GM19328 (cell line): ENCODE results near the gene RBM38.
A peak's percentile ranks its signal among the peaks of the same experiment; 100 is the strongest.

ENCODE experiments used
- ATAC-seq: cut with Tn5 transposase; IDR thresholded peaks from one replicate; pipeline ENCODE4 v1.9.1; 2021; ENCODE audit warnings: mild to moderate bottlenecking, moderate library complexity; ENCODE audit not compliant: unreplicated experiment

Gene RBM38

DNA sequence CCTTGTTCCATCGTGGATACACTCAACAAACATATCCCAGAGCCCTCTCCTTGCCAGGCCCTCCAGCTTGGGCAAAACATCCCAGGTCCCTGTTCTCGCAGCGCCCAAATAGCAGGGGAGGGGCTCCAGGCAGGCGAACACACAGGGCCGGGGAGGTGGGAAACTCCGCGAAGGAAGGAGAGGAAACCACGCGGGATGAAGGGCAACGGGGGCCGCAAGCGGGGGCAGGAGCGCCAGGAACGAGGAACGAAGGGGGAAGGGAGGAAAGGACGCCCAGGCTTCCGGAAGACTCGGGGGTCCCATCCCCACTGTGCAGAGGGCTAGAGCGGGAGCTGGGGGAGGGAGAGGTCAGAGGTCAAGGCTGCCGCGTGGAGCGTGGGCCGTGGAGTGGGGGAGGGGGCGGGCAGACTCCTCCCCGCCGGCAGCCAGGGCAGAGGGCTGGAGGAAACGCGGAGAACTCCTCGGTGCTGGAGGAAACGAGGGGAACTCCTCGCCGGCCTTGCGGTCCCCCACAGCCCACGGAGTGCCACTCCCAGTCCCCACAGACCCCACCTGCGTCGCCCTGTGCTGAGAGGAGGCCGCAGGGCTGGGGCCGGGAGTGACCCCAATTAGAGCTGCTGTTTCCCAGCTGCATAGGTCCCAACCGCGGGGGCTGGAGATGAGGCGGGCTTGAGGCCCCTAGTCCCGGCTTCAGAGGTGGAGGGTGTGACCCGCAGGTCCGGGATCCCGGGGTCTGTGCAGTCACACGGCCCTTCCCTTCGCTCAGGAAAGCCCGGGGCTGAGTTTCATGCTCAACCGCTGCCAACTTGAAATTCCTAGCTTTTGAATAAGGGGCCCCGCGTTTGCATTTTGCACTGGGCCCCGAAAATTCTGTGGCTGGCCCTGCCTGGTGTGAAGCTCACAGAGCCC lies 1.2 kb upstream of the RBM38 start:
- no peak for ATAC-seq

DNA sequence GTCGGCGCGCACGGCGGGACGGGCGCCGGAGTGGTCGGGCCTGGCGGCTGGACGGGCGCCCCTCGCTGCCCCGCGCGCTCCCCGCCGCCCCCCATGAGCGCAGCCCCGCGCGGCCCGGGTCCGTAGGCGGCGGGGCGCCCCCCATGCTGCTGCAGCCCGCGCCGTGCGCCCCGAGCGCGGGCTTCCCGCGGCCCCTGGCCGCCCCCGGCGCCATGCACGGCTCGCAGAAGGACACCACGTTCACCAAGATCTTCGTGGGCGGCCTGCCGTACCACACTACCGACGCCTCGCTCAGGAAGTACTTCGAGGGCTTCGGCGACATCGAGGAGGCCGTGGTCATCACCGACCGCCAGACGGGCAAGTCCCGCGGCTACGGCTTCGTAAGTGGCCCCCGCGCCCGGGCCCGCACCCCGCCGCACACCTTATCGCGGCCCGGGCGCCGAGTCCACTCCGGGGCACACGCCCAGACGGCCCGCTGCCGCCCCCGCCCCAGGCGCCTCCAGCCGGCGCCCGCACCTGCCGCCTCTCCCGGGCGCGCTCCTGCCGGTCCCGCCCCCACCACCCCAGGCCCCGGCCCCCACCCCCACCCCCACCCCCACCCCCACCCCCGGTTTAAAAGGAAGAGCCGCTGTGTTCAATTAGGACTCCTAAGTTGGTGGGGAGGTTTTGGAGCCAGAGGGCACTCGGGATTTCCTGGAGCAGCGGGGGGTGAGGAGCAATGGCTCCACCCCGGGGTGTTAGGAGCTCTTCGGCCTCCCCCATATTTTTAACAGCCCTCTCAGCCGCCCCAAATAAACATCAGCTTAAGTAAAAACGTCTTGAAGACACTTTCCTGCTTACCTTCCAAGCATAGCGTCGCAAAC lies 474 bp downstream of the RBM38 start:
- peak; percentile 2 for ATAC-seq

DNA sequence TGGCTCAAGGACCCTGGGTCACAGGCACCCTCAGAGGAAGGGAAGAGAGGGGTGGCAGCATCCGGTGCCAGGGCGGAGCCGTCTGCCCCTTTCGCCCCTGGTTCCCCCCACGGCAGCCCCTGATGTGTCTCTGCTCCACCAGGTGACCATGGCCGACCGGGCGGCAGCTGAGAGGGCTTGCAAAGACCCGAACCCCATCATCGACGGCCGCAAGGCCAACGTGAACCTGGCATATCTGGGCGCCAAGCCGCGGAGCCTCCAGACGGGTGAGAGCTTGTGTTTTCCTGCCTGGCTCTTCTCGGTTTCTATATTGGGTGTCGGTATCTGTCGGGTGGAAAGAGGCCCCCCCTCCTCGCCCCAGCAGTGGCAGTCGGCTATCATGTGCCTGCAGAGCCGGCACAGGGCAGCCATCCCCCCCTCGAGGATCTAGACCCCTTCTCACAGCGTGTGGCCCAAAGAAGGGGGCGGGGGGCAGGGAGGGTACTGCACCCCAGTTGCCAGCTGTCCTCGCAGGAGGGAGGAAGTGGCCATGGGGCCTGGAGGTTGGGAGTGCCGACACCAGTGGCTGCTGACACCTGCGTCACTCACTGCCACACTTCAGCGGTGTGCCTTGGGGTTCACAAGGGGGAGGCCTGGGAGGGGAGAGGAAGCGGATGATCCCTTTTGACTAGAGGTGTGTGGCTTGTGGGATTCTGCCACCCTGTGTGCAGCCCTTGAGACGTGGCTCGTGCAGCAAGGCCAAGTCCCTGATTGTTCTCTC lies 1.5 kb downstream of the RBM38 start:
- no peak for ATAC-seq

DNA sequence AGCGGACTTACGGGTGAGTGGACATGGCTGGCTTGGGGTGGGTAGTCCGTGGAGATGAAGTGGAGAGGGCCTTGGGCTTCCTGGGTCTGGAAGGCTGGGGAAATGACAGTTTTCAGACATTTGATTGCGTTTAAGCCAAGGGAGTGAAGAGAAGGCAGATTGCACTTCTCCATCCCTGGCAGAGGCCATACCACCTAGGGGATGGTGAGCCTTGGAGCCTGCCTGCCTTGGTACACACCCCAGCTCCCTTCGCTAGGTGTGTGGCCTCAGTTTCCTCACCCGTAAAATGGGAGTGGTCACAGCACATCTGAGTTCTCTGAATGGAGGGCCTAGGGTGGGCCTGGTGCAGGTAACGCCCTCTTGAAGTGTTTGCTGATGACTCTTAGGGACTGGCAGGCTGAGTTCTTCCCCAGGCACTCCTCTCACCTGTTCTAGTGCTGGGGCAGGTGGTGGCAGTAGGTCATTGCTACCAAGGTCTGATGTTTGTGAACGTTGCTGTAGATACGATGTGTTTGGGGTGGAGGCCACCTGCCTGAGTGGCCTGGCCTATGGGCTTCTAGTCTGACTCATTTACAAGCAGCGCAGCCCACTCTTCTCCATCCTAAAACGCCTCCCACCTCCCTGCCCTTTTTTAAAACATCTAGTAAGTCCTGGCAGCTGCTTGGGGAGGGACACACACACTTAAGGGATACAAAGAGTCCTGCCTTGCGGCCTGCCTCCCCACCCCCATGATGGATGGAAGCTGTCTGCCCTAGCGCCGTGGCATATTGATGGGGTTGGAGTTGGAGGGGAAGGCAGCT lies 2.3 kb downstream of the RBM38 start:
- ATAC-seq = no peak

DNA sequence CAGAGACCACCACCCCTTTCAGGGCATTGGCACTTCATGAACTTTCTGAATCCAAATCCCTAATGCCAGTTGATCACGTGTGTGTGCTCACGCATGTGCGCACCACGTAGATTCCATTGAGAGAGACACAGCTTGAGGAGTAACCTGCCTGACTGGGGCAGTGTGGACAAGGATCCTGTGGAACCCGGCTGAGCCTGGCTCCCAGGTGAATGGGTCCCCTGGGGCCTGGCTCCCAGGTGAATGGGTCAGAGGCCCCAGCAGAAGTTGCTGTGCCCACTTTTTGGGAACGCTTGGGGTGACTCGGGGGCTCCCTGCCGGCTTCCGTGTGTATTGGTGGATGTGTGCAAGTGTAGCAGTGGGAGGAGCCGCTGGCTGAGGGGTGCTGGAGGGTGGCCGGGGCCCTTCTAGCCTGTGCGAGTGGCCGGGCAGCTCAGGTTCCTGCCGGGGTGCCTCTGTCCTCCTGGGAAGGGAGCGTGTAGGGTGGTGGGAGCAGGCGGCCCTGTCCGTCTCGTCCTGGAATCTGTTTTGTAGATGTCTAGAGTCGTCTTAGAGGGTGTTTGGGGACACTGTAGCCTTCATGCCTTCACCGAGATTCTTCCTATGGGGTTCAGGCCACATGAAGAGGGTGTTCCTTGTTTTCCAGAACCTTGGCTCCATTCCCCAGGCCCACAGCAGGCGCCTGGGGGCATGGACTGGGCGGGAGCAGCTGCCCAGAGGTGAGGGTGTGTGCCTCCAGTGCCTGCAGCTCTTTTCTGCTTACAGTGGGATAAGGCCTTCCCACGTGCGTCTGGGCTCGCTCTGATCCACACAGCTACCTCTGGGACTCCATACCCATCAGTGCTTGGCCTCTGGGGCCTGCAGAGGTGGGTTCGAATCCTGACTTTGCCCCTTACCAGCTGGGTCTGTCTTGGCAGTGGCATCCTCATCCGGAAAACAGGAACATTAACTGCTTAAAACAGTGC lies 3.2 kb downstream of the RBM38 start:
- no peak for ATAC-seq

DNA sequence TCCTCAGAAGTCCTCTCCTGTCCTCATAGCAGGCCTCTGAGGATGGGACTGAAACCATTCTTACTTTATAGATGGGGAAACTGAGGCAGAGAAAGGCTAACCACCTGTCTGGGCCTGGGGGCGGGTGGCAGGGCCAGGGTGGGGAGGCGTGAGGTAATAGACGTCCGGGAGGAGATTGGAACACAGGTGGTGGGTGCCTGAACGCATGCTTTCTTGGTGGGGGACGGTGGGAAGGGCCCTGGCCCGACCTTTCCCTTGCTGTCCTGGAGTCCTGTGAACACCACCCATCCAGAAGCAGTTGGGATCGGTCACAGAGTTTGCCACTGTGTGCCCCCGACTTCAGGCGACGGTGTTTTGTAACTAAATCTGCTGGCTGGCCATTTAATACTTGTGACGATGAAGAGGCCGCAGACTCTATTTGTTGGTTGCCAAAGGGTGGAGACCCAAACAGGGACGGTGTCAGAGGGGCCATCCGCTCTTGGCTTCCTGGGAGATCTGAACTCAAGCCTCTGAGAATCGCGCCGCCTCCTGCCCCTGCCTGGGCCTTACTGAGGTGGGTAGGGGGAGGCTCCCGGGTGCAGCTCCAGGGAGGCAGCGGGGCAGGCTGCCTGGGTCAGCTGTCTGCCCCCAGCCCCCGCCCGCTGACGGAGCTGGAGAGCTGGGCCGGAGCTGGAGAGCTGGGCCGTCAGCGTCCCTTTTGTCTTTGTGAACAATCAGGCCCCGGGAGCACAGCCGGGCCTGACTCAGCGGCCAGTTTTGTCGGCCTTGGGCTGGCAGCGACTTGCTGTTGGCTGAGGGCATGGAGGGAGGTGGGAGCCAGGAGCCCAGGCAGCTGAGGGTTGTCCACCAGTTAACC lies 4.1 kb downstream of the RBM38 start:
- no peak for ATAC-seq

DNA sequence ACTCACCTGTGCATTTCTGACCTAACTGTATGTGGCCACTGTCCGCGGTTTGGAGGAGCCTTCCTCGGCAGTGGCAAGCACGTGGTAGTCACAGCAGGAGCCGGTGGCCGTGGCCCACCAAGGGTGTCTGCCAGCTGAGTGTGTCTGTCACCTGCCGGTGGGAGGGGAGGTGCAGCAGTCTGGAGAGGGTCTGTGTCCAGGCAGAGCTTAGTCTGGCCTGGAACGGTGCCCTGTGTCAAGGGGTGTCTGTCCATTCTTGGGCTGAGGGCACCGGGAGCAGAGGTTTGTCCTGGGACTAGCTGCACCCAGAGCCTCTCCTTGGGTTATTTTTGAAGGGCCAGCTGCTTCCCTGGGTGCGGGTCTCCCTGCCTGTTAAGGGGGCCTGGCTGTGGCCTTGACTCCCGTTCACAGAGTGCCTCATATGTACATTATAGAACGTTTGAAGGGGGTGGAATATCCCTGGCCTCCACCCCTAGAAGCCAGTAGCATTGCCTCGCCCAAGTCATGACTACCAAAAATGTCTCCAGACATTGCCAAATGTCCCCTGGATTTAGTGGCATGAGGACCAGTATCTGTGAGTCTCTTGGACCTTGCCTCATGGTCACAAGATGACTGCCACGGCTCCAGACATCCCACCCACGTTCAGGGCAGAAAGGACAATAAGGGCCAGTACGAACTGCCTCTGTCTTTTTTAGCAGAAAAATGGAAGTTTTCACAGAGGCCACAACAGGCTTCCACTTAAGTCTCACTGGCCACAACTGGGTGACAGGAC lies 5.2 kb downstream of the RBM38 start:
- no peak for ATAC-seq

DNA sequence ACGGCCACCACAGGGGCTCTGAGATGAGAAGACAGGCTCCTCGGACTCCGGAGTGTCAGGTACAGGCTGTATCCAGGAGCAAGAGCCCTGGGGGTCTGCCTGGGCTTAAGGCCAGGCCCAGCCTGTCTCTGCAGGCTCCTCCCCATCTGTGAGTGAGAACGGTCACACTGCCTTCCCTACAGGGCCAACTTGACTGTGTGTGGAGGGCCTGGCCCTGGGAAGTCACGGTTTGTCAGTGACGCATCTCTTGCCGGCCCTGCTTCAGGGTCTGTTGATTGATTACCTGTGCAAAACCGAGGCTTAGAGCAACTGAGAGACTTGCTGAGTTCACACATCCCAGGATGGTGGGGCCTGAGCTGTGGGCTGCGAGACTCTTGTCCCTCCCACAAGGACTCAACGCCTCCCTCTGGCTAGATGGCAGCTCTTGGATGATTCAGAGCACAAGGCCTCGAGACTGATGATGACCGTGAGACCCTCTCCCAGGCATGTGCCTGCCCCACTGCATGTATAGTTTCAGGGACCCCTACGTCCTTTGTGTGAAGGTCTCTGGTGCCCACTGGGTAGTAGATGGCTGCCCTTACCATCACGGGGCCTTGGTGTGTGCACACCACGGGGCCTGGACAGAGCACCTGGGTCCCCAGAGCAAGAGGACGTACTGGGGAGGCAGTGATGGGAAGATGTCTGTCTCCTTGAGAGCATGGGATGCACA lies 5.9 kb downstream of the RBM38 start:
- ATAC-seq = no peak

DNA sequence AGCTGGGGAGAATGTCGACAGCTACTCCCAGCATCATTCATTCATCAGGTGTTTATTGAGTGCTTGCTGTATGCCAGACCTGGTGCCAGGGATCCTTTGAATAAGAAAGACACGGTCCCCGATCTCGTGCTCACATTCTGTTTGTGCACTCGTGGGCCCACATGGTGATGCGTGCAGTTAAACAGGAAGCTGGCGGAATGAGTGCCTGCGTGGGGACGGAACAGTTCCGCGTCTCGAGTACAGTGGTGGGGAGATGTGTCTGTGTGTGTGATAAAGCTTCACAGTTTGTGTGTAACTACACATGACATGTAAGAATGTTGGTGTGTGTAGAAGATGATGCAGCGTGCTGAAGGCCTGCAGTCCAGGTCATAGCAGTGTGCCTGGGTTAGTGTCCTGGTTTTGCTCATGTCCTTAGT lies 6.5 kb downstream of the RBM38 start:
- ATAC-seq = peak; percentile 3

DNA sequence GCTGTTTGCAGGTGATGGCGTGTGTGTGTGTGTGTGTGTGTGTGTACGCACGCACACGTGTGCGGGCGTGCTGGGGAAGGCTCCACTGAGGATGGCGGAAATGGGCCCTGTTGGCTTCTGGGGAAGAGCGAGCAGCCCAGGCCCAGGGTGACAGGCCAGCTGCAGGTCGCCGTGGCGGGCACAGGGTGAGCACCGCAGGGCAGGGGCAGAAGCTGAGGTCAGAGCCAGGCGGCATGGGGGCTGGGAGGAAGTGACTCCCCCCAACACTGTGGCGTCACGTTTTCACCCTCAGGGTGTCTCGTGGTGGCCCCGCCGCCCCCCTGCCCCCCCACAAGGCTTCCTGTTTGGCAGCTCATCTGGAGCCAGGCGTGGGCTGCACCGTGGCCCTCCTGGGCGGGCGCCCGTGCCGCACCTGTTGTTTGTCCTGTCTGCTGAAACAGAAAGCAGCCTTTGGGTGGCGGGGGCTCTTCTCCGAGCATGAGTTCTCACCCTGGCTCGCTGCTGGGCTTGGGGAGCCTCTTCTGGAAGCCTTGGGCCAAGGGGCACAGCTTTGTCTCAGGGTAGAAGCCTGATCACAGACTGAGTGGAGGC lies 7.1 kb downstream of the RBM38 start:
- ATAC-seq = peak; percentile 49

DNA sequence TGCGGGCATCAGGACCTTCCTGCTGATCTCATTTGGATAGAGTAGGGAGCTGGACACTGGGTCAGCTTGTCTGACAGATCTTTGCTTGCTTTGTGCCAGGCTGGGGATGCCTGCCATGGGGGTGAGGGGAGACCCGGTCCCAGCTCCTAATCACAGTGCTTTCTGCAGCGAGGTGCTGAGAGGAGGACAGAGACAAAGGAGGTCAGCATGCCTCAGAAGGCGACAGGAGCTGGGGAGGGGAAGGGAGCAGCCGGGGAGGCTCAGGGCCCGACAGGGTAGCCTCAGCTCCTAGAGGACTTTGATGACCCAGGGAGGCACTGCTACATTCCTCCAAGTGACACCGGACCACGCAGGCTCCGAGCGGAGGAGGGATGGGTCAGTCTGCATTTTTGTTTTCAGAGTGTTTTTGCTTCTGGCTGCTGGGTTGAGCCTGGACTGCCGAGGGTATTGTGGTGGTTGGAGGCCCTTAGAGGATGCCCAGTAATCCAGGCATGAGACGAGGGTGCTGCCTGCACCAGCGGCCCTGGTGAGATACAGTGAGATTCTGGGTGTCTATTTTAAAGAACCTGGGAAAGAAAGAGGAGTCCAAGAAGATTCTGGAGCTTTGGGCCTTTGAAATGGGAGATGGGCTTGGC lies 7.8 kb downstream of the RBM38 start:
- ATAC-seq = no peak

DNA sequence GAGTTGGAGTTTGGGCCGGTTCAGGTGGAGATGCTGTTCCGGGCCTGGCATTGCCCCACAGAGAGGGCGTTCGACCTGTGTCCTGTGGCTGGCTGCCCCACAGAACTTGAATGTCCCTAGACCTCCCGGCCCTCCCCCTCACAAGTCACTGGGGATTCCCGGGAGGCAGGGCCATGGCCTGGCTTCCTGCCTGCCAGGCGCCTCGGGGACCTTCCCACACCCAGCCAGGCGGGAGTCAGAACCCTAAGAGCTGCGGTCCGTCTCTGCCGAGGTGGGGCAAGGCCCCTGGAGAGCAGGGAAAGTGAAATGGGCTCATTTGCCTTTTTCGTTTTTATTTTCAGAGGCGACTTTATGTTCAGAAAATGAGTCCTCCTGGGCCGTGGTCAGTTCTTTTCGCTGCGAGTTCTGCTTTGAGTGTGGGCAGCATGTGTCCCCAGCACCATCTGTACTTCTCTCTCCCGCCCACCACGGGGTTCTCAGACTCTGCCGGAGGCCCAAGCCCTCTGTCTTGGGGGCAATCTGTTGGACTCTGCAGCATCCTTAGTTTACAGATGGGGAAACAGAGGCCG lies 8.5 kb downstream of the RBM38 start:
- ATAC-seq = no peak

DNA sequence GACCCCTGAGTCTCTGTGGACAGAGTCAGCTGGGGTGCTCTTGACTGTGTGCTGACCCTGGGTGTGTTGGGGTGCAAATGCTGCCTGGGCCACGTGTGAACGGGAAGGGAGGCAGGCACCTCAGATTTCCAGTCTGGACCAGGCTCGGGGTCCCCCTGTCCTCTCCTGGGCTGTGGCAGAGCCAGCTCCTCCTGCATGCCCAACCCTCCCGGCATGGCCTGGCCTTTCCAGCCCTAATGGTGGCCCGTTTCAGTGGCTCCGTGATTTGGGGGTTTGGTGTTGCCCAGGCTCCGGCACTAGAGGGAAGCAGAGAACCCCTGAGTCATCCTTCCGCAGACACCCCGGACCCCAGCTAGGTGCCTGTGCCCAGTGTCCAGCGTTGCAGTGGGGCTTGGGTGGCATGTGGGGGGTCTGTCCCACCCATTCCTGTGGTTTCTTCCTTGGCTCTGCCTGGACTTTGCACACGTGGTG lies 9.1 kb downstream of the RBM38 start:
- ATAC-seq = no peak

DNA sequence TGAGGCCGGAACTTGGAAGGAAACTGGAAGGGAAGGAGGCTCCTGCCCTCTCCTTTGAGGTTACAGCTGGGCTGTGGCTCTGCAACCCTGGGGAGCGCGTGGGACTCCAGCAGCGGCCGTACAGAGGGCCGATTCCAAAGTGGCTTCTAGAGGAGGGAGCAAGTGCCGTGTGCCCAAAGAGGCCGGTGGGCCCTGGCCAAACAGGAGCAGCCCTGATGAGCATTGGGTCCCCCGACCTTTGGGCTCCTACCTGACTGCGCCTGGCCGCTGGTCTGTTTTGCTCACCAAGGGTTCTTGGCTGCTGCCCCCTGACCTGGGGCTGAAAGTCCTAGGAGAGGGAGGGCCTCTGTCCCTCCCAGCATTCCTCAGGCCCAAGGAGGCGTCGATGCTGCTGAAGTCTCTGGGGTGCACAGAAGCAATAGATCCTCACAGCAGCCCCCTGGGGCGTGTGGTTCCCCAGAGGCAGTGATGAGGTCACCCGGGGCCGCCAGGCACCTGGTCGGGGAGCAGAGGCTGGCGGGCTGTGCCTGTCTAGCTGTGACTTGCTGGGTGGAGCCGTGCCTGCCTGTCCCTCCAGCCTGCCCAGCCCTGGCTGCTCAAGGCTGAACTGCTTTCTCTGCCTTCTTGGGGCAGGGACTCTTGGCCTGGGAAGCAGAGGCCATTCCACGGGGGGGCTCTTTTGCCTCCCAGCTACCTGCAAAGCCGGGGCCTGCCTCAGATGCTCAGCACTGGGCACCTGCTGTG lies 9.8 kb downstream of the RBM38 start:
- ATAC-seq = no peak

DNA sequence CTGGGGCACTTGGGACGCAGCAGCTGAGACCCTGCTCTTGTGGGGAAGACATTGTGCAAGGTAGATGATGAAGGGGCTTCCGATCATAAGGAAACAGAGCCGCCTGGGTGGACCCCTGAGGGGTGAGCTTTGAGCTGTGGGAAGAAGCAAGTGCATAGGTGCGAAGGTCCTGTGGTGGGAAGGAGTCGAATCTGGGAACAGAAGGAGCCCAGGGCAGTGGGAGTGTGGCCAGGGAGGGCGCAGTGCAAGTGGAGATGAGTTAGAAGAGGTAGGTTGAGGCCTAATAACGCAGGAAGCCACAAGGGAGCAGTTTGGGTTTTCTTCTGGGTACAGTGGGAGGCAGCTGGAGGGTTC lies 10.3 kb downstream of the RBM38 start:
- no peak for ATAC-seq
